HepG2 (cell line): ENCODE results near the gene KIF21B.

Experiments used
- CERS6 ChIP-seq: sonication (generic); formaldehyde crosslinking; IDR thresholded peaks from 2 replicates; pipeline ENCODE4 v1.5.0; 2020; ENCODE audit warnings: missing genetic modification reagents
- CHCHD3 ChIP-seq: sonication (generic); formaldehyde crosslinking; IDR thresholded peaks from 2 replicates; pipeline ENCODE4 v1.8.0; 2022; ENCODE audit warnings: mild to moderate bottlenecking, missing genetic modification reagents, moderate library complexity
- EZH2 ChIP-seq: conservative IDR thresholded peaks from 2 replicates; pipeline ENCODE4 v1.6.1; 2012; ENCODE audit warnings: mild to moderate bottlenecking, low read depth, low read length, moderate library complexity
- KDM6A ChIP-seq: IDR thresholded peaks from 2 replicates; pipeline ENCODE4 v1.6.1; 2016; ENCODE audit warnings: low read depth
- MTF1 ChIP-seq: sonication (generic); formaldehyde crosslinking; IDR thresholded peaks from 2 replicates; pipeline ENCODE4 v1.5.0; 2020; ENCODE audit warnings: missing genetic modification reagents
- TF ChIP-seq, protein P1 (sequence below), 2 experiments: sonication (generic) in 1 of 2; formaldehyde crosslinking in 1 of 2; IDR thresholded peaks; 2 replicates each; pipeline versions ENCODE4 v1.4.0 to v1.6.1; 2018 to 2020; ENCODE audit warnings: missing genetic modification reagents in 2 of 2, borderline replicate concordance in 1 of 2, low read depth in 1 of 2, mild to moderate bottlenecking in 1 of 2, missing biosample characterization in 1 of 2
- TF ChIP-seq, protein P2 (sequence below): sonication (generic); formaldehyde crosslinking; IDR thresholded peaks from 2 replicates; pipeline ENCODE4 v1.4.0; 2020; ENCODE audit warnings: missing genetic modification reagents

- TF ChIP-seq CHCHD3 = no peak
- TF ChIP-seq KDM6A (CRISPR knock-in tag) = no peak
- TF ChIP-seq MTF1 = no peak
- TF ChIP-seq EZH2 = no peak
- TF ChIP-seq CERS6 (CRISPR knock-in tag) = no peak
- TF ChIP-seq, protein P1, sequence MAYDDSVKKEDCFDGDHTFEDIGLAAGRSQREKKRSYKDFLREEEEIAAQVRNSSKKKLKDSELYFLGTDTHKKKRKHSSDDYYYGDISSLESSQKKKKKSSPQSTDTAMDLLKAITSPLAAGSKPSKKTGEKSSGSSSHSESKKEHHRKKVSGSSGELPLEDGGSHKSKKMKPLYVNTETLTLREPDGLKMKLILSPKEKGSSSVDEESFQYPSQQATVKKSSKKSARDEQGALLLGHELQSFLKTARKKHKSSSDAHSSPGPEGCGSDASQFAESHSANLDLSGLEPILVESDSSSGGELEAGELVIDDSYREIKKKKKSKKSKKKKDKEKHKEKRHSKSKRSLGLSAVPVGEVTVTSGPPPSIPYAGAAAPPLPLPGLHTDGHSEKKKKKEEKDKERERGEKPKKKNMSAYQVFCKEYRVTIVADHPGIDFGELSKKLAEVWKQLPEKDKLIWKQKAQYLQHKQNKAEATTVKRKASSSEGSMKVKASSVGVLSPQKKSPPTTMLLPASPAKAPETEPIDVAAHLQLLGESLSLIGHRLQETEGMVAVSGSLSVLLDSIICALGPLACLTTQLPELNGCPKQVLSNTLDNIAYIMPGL (CRISPR knock-in tag; IDR thresholded peaks at IDR 0.05; ENCODE audit: borderline replicate concordance in 1 of 2, low read depth in 1 of 2) = no peak
- TF ChIP-seq, protein P2, sequence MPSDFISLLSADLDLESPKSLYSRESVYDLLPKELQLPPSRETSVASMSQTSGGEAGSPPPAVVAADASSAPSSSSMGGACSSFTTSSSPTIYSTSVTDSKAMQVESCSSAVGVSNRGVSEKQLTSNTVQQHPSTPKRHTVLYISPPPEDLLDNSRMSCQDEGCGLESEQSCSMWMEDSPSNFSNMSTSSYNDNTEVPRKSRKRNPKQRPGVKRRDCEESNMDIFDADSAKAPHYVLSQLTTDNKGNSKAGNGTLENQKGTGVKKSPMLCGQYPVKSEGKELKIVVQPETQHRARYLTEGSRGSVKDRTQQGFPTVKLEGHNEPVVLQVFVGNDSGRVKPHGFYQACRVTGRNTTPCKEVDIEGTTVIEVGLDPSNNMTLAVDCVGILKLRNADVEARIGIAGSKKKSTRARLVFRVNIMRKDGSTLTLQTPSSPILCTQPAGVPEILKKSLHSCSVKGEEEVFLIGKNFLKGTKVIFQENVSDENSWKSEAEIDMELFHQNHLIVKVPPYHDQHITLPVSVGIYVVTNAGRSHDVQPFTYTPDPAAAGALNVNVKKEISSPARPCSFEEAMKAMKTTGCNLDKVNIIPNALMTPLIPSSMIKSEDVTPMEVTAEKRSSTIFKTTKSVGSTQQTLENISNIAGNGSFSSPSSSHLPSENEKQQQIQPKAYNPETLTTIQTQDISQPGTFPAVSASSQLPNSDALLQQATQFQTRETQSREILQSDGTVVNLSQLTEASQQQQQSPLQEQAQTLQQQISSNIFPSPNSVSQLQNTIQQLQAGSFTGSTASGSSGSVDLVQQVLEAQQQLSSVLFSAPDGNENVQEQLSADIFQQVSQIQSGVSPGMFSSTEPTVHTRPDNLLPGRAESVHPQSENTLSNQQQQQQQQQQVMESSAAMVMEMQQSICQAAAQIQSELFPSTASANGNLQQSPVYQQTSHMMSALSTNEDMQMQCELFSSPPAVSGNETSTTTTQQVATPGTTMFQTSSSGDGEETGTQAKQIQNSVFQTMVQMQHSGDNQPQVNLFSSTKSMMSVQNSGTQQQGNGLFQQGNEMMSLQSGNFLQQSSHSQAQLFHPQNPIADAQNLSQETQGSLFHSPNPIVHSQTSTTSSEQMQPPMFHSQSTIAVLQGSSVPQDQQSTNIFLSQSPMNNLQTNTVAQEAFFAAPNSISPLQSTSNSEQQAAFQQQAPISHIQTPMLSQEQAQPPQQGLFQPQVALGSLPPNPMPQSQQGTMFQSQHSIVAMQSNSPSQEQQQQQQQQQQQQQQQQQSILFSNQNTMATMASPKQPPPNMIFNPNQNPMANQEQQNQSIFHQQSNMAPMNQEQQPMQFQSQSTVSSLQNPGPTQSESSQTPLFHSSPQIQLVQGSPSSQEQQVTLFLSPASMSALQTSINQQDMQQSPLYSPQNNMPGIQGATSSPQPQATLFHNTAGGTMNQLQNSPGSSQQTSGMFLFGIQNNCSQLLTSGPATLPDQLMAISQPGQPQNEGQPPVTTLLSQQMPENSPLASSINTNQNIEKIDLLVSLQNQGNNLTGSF (CRISPR knock-in tag) = no peak
Observed at GRCh38 chr1:201039876-201040275, 16.4 kb upstream of the KIF21B start.
